ENCODE data around the gene PHYKPL.
"Not testable (repeated sequence)": the region's sequence is repeated elsewhere in the genome, so short reads cannot be mapped to it uniquely, and the experiment has no call there.

PHYKPL gene

GRCh38 chr5:178206166-178207101, 26.2 kb downstream of the PHYKPL start:
- peak; percentile 48 to 61 for DNase-seq
- TF ChIP-seq GATA1 (IDR thresholded peaks at IDR 0.05; ENCODE audit: low read depth, low read length) (no peak), POLR2A (IDR thresholded peaks at IDR 0.05; ENCODE audit: low read length) (no peak)

GRCh38 chr5:178205749-178206047, 26.9 kb downstream of the PHYKPL start:
- TF ChIP-seq GATA1 (IDR thresholded peaks at IDR 0.05; ENCODE audit: low read depth, low read length) = no peak
- no peak for TF ChIP-seq POLR2A (IDR thresholded peaks at IDR 0.05; ENCODE audit: low read length)

GRCh38 chr5:178204935-178205748, 27.5 kb downstream of the PHYKPL start:
- no peak for TF ChIP-seq POLR2A (IDR thresholded peaks at IDR 0.05; ENCODE audit: low read length)
- no peak for TF ChIP-seq GATA1 (IDR thresholded peaks at IDR 0.05; ENCODE audit: low read depth, low read length)
- DNase-seq = peak; percentile 83 to 89

More at GRCh38 chr5:178205749-178206047, 26.9 kb downstream of the PHYKPL start:
- DNase-seq = no peak

- TF ChIP-seq POLR2A (IDR thresholded peaks at IDR 0.05; ENCODE audit: low read length) = peak; percentile 100
- TF ChIP-seq GATA1 (IDR thresholded peaks at IDR 0.05; ENCODE audit: low read depth, low read length) = no peak
- DNase-seq = peak; percentile 98 to 99
Observed at GRCh38 chr5:178204182-178204934, 28.2 kb downstream of the PHYKPL start, which contains the start of gene HNRNPAB. Gene HNRNPAB, plus strand, starts transcription at chr5:178204533. Its CDS starts 305 bp downstream, at chr5:178204838.

GRCh38 chr5:178203670-178204181, 28.9 kb downstream of the PHYKPL start:
- TF ChIP-seq GATA1 (IDR thresholded peaks at IDR 0.05; ENCODE audit: low read depth, low read length) = no peak
- no peak for TF ChIP-seq POLR2A (IDR thresholded peaks at IDR 0.05; ENCODE audit: low read length)
- no peak for DNase-seq

- TF ChIP-seq POLR2A (IDR thresholded peaks at IDR 0.05; ENCODE audit: low read length) (no peak), GATA1 (IDR thresholded peaks at IDR 0.05; ENCODE audit: low read depth, low read length) (no peak)
- DNase-seq = no peak
Observed at GRCh38 chr5:178202541-178202940, 30.1 kb downstream of the PHYKPL start.

- no peak for DNase-seq
- TF ChIP-seq GATA1 (IDR thresholded peaks at IDR 0.05; ENCODE audit: low read depth, low read length) (no peak), POLR2A (IDR thresholded peaks at IDR 0.05; ENCODE audit: low read length) (no peak)
Observed at GRCh38 chr5:178201927-178202235, 30.7 kb downstream of the PHYKPL start.

GRCh38 chr5:178201221-178201926, 31.2 kb downstream of the PHYKPL start:
- no peak for TF ChIP-seq GATA1 (IDR thresholded peaks at IDR 0.05; ENCODE audit: low read depth, low read length)
- no peak for TF ChIP-seq POLR2A (IDR thresholded peaks at IDR 0.05; ENCODE audit: low read length)
- no peak for DNase-seq

GRCh38 chr5:178199581-178200434, 32.8 kb downstream of the PHYKPL start:
- no peak for DNase-seq
- TF ChIP-seq POLR2A (IDR thresholded peaks at IDR 0.05; ENCODE audit: low read length) = no peak
- TF ChIP-seq GATA1 (IDR thresholded peaks at IDR 0.05; ENCODE audit: low read depth, low read length) = no peak

GRCh38 chr5:178198706-178199105, 33.9 kb downstream of the PHYKPL start:
- no peak for DNase-seq
- TF ChIP-seq POLR2A (IDR thresholded peaks at IDR 0.05; ENCODE audit: low read length) = no peak

GRCh38 chr5:178198151-178198550, 34.5 kb downstream of the PHYKPL start:
- not testable (repeated sequence) for DNase-seq

- TF ChIP-seq GATA1 (IDR thresholded peaks at IDR 0.05; ENCODE audit: low read depth, low read length) (no peak), POLR2A (IDR thresholded peaks at IDR 0.05; ENCODE audit: low read length) (no peak)
- DNase-seq = peak in 1 of 2 experiments; percentile 38
Observed at GRCh38 chr5:178196986-178197385, 35.6 kb downstream of the PHYKPL start.

All from erythroblast (primary cell).